ENCODE measurements around the gene STPG2.

STPG2 gene

DNA sequence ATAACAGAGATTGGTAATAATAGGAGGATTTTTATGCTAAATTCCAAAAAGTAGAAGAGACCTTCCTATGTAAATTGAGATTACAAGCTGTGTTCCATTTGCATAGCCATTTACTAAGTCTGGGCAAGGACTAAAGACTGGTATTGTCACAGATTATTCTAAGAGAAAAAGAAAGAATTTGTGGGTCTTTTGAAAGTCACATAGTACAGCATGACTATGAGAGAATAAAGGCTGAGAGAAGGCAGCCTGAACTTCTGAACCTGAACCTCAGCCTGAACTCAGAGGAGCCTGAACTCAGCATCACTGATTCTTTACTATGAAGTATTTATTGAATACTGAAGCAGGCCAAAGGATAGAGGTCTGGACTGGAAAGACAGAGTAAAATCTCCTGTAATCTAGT, 297.5 kb downstream of the STPG2 start:
- in situ Hi-C loops (cut with MboI; ENCODE audit: low sequenced_read_pairs) = no loop called here

DNA sequence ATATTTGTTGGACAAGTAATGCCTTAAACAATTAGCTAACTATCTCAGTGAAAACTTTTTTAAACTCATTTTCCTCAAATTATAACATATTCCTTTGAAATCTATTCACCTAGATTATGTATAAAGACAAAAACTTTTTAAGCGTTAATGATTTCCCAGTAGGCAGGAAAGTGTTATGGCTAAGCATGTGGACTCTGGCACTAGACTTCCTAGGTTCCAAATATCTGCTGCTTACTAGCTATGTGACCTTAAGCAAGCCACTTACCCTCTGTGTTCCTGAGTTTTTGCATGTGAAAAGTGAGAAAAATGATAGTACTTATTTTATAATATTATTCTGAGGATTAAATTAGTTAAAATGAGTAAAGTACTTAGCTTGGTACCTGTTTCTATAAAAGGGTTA, 301.8 kb downstream of the STPG2 start:
- in situ Hi-C loops (cut with MboI; ENCODE audit: low sequenced_read_pairs) = no loop called here

DNA sequence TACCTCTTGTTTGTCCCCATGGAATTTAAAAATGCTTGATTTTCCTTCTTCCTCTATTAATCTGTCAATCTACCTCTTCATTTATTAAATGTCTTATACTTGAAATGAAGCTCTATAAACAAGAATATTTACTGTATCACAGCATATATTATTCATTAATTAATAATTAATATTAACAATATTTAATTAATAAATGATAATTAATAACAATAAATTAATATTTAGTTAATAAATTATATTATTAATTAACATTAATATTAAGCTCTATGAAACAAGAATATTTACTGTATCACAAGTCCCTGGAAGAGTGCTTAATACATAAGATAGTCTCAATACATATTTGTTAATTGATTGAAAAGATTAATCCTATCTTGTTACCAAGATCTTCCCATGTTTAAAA, 306.6 kb downstream of the STPG2 start:
- in situ Hi-C loops (cut with MboI; ENCODE audit: low sequenced_read_pairs) = no loop called here

DNA sequence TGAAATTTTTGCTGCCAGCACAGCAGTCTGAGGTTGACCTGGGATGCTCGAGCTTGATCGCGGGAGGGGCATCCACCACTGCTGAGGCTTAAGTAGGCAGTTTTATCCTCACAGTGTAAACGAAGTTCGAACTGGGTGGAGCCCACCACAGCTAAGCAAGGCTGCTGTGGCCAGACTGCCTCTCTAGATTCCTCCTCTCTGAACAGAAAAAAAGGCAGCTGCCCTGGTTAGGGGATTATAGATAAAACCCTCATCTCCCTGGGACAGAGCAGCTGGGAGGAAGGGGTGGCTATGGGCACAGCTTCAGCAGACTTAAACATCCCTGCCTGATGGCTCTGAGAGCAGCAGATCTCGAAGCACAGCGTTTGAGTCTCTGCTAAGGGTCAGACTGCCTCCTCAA, 314.6 kb downstream of the STPG2 start:
- in situ Hi-C loops (cut with MboI; ENCODE audit: low sequenced_read_pairs) = no loop called here

DNA sequence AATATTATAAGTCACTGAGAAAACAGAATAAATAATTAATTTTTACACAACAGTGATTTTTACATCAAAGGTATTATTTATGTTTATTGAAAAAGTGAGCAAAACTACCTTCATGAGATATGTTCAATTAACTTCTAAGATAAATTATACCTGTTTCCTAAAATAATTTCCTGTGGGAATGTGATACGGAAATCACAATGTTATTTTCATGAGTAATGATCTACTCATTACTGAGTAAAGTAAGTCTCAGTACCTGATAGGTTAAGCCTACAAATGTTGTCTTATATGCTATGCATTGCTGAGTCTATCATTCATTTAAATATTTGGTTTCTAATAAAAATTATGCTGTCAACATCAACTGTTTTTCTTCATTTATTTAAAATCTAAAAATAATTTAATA, 324.0 kb downstream of the STPG2 start:
- in situ Hi-C loops (cut with MboI; ENCODE audit: low sequenced_read_pairs) = no loop called here

DNA sequence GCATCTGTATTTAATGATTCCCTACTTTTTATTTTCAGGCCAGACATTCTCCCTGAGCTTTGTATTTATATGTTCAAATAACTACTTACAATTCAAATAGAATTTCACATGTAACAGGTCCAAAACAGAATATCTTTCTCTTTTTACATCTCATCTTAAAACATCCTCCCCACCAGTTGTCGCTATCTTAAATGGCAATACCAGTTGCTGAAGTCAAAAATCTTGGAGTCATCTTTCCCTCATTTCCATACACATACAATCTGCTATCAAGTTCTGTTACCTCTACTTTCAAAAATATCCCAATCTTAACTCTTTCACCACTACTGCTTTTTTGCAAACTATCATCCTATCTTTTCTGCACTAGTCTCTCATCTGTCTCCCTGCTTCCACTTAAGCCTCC, 330.5 kb downstream of the STPG2 start:
- in situ Hi-C loops (cut with MboI; ENCODE audit: low sequenced_read_pairs) = no loop called here

DNA sequence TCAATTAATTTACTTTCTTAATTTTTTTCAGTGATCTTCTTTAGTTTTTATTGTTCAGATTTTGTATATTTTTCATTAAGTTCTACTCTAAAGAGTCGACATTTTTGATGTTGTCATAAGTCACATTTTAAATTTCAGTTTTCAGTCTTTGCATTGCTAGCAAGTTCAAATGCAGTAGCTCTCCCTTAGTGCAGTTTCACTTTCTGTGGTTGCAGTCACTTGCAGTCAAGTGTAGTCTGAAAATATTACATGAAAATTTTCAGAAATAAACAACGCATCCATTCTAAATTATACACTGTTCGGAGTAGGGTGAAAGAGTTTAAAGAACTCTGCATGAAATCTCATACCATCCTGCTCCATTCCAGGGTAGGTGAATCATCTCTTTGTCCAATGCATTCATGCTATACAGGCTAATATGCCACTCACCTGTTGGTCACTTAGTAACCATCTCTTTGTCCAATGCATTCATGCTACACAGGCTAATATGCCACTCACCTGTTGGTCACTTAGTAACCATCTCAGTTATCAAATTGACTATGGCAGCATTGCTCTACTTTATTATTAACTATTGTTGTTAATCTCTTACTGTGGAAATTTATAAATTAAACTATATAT, 356.9 kb downstream of the STPG2 start:
- in situ Hi-C loops (cut with MboI; ENCODE audit: low sequenced_read_pairs) = no loop called here

DNA sequence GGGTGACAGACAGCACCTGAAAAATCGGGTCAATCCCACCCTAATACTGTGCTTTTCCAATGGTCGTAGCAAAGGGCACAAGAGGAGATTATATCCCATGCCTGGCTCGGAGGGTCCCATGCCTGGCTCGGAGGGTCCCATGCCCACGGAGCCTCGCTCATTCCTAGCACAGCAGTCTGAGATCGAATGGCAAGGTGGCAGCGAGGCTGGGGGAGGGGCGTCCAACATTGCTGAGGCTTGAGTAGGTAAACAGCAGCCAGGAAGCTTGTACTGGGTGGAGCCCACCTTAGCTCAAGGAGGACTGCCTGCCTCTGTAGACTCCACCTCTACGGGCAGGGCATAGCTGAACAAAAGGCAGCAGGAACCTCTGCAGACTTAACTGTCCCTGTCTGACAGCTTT, 365.1 kb downstream of the STPG2 start:
- in situ Hi-C loops (cut with MboI; ENCODE audit: low sequenced_read_pairs) = no loop called here

DNA sequence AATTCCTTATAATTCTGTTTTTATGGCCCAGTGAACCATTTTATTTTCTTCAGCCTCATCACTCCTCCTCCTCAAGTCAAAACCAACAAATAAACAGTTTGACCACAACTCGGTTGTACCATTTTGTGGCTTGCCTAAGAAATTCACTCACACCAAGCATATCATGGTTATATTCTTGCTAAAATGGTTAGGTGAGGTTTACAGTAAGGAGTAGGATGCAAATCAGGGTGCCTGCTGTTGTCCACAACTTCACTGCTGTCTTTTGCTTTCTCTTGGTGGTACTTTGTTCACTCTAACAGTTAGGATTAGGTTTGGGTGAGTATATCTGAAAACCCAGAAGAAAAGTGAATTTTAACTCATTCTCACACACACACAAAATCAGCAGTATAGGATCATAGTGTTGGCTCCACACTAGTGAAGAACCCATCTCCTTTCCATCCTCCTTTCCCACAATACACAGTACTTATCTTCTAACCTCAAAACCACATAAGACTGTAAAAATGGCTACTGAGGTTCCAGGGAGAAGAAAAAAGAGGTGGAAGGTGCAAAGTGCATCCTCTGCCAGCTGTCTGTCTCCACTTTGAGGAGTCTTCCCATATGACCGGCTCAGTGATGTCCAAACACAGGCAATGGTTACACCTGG, 368.8 kb downstream of the STPG2 start:
- in situ Hi-C loops (cut with MboI; ENCODE audit: low sequenced_read_pairs) = no loop called here

DNA sequence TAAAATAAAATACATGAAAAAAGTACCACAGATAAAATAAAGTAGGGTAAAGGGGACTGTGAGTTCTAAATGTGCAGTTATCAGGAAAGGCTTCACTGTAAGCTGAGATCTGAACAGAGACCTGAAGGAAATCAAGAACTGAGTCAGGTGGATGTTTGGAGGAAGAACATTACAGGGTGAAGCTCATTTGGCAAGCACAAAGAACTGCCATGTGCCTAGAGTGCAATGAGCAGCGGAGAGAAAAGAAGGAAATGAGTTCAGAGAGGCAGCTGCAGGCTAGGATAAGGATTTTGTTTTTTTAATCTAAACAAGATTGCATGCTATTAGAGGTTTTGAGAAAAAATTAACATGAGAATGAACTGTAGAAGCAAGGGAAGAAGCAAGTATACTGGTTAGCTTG, 373.1 kb downstream of the STPG2 start:
- in situ Hi-C loops (cut with MboI; ENCODE audit: low sequenced_read_pairs) = no loop called here

DNA sequence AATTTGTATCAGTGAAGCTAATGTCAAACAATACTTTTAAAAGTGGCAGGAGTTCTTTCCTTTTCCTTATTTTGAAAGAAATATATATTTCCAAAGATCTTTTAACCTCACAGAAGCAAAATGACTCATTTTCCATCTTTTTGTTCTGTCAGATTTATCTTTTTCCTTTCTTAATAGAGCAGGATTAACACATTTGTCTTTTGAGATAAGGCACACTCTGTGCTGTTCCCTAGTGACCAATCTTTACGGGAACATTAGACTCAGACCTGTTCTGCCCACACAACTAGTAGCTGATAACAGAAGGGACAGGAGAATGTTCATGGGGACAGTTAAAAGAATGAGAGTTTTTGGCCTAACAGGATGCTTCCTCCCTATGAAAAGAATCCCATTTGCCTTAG, 381.2 kb downstream of the STPG2 start:
- in situ Hi-C loops (cut with MboI; ENCODE audit: low sequenced_read_pairs) = no loop called here

DNA sequence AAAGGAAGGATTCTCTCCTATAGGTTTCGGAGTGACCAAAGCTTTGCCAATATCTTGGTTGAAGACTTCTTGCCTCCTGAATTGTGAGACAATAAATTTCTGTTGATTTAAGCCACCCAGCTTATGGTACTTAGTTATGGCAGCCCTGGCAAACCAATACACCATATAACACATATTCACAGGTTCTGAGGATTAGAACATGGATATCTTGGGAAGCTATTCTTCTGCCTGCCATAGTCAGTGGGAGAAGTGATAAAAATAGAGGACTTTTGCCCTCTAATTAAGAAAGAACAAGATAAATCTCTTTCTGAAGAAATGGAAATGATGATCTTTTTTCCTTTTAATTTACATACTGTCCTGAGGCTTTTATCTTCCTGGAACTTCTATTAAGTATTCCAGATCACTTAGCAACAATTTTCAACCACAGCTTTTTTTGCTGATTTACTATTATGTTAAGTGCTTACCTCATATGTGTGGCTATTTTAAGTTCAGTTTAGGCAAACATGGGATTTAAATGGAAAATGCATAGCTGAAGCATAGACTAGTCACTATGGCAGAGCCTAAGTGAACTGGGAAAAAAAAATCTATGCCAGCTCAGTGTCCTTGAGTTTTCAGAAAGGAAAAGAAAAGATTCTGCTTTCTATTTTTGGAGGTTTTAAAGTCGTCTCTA, 381.7 kb downstream of the STPG2 start:
- in situ Hi-C loops (cut with MboI; ENCODE audit: low sequenced_read_pairs) = no loop called here

DNA sequence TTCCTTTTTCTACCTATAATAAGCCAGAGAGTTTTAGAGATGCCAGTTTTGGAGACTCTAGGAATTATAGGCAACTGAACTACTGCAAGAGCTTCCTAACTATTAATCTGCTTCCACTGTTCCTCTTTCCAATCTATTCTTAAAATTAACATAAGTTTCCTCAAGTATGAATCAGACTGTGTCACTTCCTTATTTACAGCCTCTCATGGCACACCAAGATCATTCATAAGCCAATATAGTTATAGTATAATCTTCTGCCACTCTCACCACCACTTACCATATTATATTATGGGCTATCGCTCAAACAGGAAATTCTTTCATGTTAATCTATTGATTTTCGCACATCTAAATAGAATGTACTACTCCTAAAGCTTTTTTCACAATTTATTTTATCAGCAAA, 383.5 kb downstream of the STPG2 start:
- in situ Hi-C loops (cut with MboI; ENCODE audit: low sequenced_read_pairs) = no loop called here

DNA sequence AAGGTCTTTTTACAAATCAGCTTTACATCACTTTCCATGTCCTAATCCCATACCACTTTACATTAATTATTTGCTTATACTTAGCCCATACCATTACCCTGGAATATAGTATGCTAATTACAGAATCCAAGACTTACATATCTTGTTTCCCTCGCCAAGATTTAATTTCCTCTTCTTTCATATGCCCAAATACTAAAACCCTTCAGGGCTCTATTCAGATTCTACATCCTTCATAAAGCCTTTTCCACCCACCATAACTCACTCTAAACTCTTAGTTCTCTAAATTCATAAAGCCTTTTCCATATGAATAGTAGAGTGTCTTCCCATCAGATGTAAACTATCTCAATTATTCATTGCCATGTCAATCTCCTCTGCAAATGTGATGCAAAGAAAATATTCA, 390.7 kb downstream of the STPG2 start:
- in situ Hi-C loops (cut with MboI; ENCODE audit: low sequenced_read_pairs) = no loop called here

DNA sequence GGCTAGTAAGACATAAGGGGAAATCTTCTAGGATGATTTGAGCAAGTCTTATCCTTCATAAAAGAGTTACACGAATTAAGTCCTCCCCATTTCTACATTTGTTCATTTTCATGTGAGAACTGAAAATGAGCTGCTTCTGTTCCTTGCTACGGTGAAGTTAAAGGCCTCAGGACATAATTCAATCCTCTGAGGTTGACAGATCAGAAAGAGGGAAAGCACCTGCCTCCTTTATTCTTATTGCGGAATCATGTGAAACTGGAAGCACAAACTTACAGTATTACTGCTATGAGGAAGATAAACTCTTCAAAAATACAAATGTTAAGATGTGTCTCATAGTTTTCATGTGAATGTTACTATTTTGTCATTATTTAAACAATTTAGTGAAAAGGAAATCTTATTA, 395.3 kb downstream of the STPG2 start:
- in situ Hi-C loops (cut with MboI; ENCODE audit: low sequenced_read_pairs) = no loop called here

DNA sequence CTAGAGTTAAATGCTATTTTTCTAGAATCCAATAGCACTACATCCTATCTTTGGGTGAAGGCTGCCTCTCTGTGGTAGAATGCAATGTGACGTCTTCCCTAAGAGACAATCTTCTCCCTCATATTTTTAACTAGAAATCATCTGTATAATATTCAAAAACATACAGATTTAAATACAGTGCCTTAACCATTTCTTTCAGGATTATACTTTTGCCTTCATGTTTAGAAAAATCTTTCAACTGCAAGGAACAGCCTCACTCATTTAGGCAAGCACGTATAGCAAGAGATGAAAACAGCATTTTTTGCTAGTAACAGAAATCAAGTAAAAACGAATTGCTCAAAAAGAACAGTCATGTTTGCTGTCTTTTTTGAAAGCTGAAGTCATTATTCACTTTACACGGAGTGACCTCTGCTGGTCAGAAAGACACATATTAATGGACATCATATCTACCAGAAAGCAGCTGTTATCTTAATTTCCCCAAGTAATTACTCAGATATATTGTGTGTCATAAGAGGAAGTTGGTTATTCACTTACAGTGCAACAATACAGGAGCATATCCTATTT, 422.3 kb downstream of the STPG2 start:
- in situ Hi-C loops (cut with MboI; ENCODE audit: low sequenced_read_pairs) = no loop called here

DNA sequence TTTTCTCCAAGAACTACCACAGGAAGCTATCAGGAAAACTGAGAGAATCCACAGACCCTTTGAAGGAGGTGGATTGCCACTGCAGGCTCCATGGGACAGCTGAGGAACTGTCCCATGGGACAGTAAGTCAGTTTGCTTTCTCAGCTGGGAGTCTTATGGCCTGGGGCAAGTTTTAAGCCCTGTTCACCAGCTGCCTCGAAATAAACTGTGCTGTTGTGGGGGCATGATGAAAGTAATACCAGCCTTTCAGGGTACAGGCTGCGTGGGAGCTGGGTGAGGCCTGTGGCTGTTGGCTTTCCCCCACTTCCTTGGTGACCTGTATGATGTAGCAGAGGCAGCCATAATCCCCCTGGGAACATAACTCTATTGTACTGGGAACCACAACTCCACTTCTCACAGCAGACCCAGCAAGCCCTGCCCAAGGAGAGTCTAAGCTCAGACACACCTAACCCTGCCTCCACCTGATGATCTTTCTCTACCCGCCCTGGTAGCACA, 452.1 kb downstream of the STPG2 start:
- in situ Hi-C loops (cut with MboI; ENCODE audit: low sequenced_read_pairs) = no loop called here

DNA sequence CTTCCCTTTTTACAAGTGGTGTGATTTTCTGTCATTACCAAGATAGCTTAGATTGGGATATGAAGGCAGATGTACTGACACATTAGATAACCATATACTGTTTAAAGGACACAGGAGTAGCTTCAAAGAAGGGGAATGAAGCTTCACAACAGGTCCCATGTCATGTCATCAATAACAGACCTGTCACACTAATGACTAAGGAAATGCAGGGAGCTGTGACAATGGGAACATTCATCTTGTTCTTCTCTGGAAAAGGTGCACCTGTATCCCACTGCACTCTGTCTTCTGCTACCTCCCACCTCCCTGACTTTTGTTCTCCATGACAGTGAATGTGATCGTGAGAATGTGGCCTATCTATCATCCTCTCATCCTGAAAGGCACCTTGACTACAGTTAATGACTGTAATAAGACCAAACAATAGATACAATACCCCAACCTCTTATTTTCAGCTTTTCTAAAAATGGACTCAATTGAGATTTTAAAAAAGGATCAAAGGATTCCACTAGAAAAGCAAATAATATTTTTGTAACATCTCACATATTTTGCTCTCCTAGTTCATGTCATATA, 472.5 kb downstream of the STPG2 start:
- in situ Hi-C loops (cut with MboI; ENCODE audit: low sequenced_read_pairs) = no loop called here

DNA sequence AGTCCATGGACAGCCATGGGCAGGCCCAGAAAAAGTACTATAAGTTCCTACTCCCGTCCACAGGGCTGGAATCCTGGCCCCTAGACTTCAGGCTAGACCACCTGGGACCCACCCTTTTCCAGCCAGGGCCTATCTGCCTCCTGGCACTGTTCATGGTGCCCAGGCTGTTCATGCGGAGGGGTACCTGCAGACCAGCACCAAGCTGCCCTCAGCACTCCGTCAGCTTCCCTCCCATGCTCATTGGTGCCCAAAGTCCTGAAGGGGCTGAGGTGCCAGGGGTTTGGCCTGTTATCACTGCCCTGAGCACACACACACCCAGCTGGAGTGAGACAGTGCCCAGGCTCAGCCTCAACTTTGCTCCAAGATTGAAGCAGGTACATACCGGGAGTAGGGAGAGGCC, 477.7 kb downstream of the STPG2 start:
- in situ Hi-C loops (cut with MboI; ENCODE audit: low sequenced_read_pairs) = no loop called here

DNA sequence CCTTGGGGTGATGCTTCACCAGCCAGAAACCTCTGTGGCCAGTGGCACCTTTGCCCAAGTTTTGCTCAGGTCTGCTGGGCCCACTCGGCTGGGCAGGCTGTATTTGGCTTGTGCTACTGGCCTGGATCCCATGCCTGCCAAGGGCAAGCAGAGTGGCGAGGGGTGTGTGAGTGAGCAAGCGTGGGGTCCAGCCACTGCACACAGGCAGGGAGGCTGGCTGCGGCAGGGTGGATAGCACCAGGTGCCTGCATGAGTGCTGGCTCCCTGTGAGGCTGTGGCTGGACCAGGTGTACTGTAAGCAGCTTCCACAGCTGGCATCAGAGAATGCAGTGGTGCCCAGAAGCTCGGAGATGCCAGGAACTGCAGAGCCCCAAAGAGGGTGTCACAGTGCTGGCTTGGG, 478.5 kb downstream of the STPG2 start:
- in situ Hi-C loops (cut with MboI; ENCODE audit: low sequenced_read_pairs) = no loop called here

DNA sequence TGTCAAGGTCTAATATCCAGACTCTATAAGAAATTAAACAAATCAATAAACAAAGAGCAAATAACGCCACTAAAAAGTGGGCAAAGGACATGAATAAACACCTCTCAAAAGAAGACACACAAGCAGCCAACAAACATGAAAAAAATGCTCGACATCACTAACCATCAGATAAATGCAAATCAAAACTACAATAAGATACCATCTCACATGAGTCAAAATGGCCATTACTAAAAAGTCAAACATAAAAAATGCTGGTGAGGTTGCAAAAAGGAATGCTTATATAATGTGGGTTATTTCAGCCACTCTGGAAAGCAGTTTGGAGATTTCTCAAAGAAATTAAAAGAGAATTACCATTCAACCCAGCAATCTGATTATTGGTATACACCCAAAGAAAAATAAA, 481.1 kb downstream of the STPG2 start:
- in situ Hi-C loops (cut with MboI; ENCODE audit: low sequenced_read_pairs) = no loop called here

Measured in HL-60/S4 (cell line).